ENCODE measurements around the gene HINT3. TPM values are rescaled to one million over a fixed set of nuclear protein-coding genes. Genes with fewer than 3 reads are reported as not detected.
"Not testable (repeated sequence)": the region's sequence is repeated elsewhere in the genome, so short reads cannot be mapped to it uniquely, and the experiment has no call there.

HINT3 gene
- total and polyA plus RNA-seq, 5 donors = 13.0 to 31.0 (median 27.9) TPM

- no peaks in the 10 kb centered on the region for H3K9me3 ChIP-seq (ENCODE audit: control insufficient read depth, low read length)
- WGBS = 78% methylated on average over 2 of the region's 2 CpGs
- DNase-seq (no peak), ATAC-seq (no peak)
- H3K4me1 ChIP-seq (ENCODE audit: control insufficient read depth, insufficient read depth, low read length) = peaks cover 2% of the 10 kb centered on the region
- no peak overlapping the region for H3K4me3 ChIP-seq (ENCODE audit: low read length)
- no peak overlapping the region for H3K27ac ChIP-seq (ENCODE audit: low read length)
- H3K27me3 ChIP-seq (ENCODE audit: control insufficient read depth, insufficient read depth) = no peaks in the 10 kb centered on the region
- intact Hi-C loops (cut with DNase I) = loop anchor here in 1 of 4 donors (10.0 kb wide), 1 partner anchor 659 kb away; the partner anchor contains the start of gene HDDC2
Observed at GRCh38 chr6:125963817-125964216, 7.2 kb downstream of the HINT3 start.

GRCh38 chr6:125966569-125966968 is 10.0 kb downstream of the HINT3 start:
- ATAC-seq = no peak
- no peaks in the 10 kb centered on the region for H3K9me3 ChIP-seq (ENCODE audit: control insufficient read depth, low read length)
- H3K4me3 ChIP-seq (ENCODE audit: low read length) = no peak overlapping the region
- DNase-seq = no peak
- H3K27ac ChIP-seq (ENCODE audit: low read length) = no peak overlapping the region
- no peaks in the 10 kb centered on the region for H3K4me1 ChIP-seq (ENCODE audit: control insufficient read depth, insufficient read depth, low read length)
- intact Hi-C loops (cut with DNase I) = loop anchor here in 1 of 4 donors (10.0 kb wide), 1 partner anchor 662 kb away; the partner anchor contains the start of gene HDDC2
- no peaks in the 10 kb centered on the region for H3K27me3 ChIP-seq (ENCODE audit: control insufficient read depth, insufficient read depth)
- WGBS = 94% methylated on average over 1 of the region's 1 CpG

GRCh38 chr6:125968493-125968892 is 11.9 kb downstream of the HINT3 start:
- no peaks in the 10 kb centered on the region for H3K9me3 ChIP-seq (ENCODE audit: control insufficient read depth, low read length)
- H3K27me3 ChIP-seq (ENCODE audit: control insufficient read depth, insufficient read depth) = no peaks in the 10 kb centered on the region
- H3K4me1 ChIP-seq (ENCODE audit: control insufficient read depth, insufficient read depth, low read length) = no peaks in the 10 kb centered on the region
- intact Hi-C loops (cut with DNase I) = loop anchor here in 1 of 4 donors (10.0 kb wide), 1 partner anchor 664 kb away; the partner anchor contains the start of gene HDDC2
- 77% methylated on average over 2 of the region's 2 CpGs for WGBS
- H3K27ac ChIP-seq (ENCODE audit: low read length) = no peak overlapping the region
- DNase-seq = no peak
- H3K4me3 ChIP-seq (ENCODE audit: low read length) = no peak overlapping the region
- no peak for ATAC-seq

GRCh38 chr6:125970760-125971159 is 14.2 kb downstream of the HINT3 start:
- WGBS = 72% methylated on average over 2 of the region's 2 CpGs
- H3K9me3 ChIP-seq (ENCODE audit: control insufficient read depth, low read length) = no peaks in the 10 kb centered on the region
- ATAC-seq = no peak
- DNase-seq = no peak
- H3K4me1 ChIP-seq (ENCODE audit: control insufficient read depth, insufficient read depth, low read length) = no peaks in the 10 kb centered on the region
- no peaks in the 10 kb centered on the region for H3K27me3 ChIP-seq (ENCODE audit: control insufficient read depth, insufficient read depth)
- intact Hi-C loops (cut with DNase I) = loop anchor here in 3 of 4 donors (5.0 to 10.0 kb wide), 4 partner anchors 96 to 666 kb away; partner anchors contain the start of gene HDDC2 (in 1 of the 3)
- no peak overlapping the region for H3K27ac ChIP-seq (ENCODE audit: low read length)
- H3K4me3 ChIP-seq (ENCODE audit: low read length) = no peak overlapping the region

- 97% methylated on average over 1 of the region's 1 CpG for WGBS
- DNase-seq; H3K9me3 ChIP-seq (ENCODE audit: control insufficient read depth, low read length); H3K27me3 ChIP-seq (ENCODE audit: control insufficient read depth, insufficient read depth); H3K4me1 ChIP-seq (ENCODE audit: control insufficient read depth, insufficient read depth, low read length); H3K4me3 ChIP-seq (ENCODE audit: low read length); H3K27ac ChIP-seq (ENCODE audit: low read length); ATAC-seq: not testable (repeated sequence)
- intact Hi-C loops (cut with DNase I) = loop anchor here in 3 of 4 donors (5.0 to 10.0 kb wide), 4 partner anchors 98 to 668 kb away; partner anchors contain the start of gene HDDC2 (in 1 of the 3)
Observed at GRCh38 chr6:125972478-125972877, 15.9 kb downstream of the HINT3 start.

- 31% methylated on average over 5 of the region's 5 CpGs for WGBS
- H3K27ac ChIP-seq (ENCODE audit: low read length) = no peak overlapping the region
- intact Hi-C loops (cut with DNase I) = loop anchor here in 3 of 4 donors (5.0 to 10.0 kb wide), 4 partner anchors 100 to 670 kb away; partner anchors contain the start of gene HDDC2 (in 1 of the 3)
- H3K4me3 ChIP-seq (ENCODE audit: low read length) = no peak overlapping the region
- DNase-seq (no peak), ATAC-seq (peak; percentile 47 to 61)
- no peaks in the 10 kb centered on the region for H3K4me1 ChIP-seq (ENCODE audit: control insufficient read depth, insufficient read depth, low read length)
- H3K27me3 ChIP-seq (ENCODE audit: control insufficient read depth, insufficient read depth) = no peaks in the 10 kb centered on the region
- H3K9me3 ChIP-seq (ENCODE audit: control insufficient read depth, low read length) = no peaks in the 10 kb centered on the region
Observed at GRCh38 chr6:125974214-125974866, 17.8 kb downstream of the HINT3 start.

GRCh38 chr6:125979101-125979500 is 22.5 kb downstream of the HINT3 start:
- no peaks in the 10 kb centered on the region for H3K4me1 ChIP-seq (ENCODE audit: control insufficient read depth, insufficient read depth, low read length)
- H3K27me3 ChIP-seq (ENCODE audit: control insufficient read depth, insufficient read depth) = no peaks in the 10 kb centered on the region
- H3K4me3 ChIP-seq (ENCODE audit: low read length) = no peak overlapping the region
- DNase-seq = no peak
- no peak overlapping the region for H3K27ac ChIP-seq (ENCODE audit: low read length)
- no peaks in the 10 kb centered on the region for H3K9me3 ChIP-seq (ENCODE audit: control insufficient read depth, low read length)
- no peak for ATAC-seq
- intact Hi-C loops (cut with DNase I) = loop anchor here in 2 of 4 donors (10.0 kb wide), 2 partner anchors 104 to 674 kb away; partner anchors contain the start of gene HDDC2 (in 1 of the 2)
- 90% methylated on average over 3 of the region's 3 CpGs for WGBS

GRCh38 chr6:125981571-125982185 is 25.1 kb downstream of the HINT3 start:
- Histone ChIP-seq H3K9me3 (ENCODE audit: control insufficient read depth, low read length) (no peaks in the 10 kb centered on the region), H3K4me1 (ENCODE audit: control insufficient read depth, insufficient read depth, low read length) (no peaks in the 10 kb centered on the region), H3K4me3 (ENCODE audit: low read length) (no peak overlapping the region), H3K27ac (ENCODE audit: low read length) (no peak overlapping the region), H3K27me3 (ENCODE audit: control insufficient read depth, insufficient read depth) (no peaks in the 10 kb centered on the region)
- ATAC-seq = no peak
- intact Hi-C loops (cut with DNase I) = no loop called here
- DNase-seq = no peak
- WGBS = 94% methylated on average over 2 of the region's 2 CpGs

GRCh38 chr6:125983246-125983945 is 26.8 kb downstream of the HINT3 start:
- Histone ChIP-seq H3K9me3 (ENCODE audit: control insufficient read depth, low read length) (no peaks in the 10 kb centered on the region), H3K27me3 (ENCODE audit: control insufficient read depth, insufficient read depth) (no peaks in the 10 kb centered on the region), H3K4me3 (ENCODE audit: low read length) (no peak overlapping the region), H3K27ac (ENCODE audit: low read length) (no peak overlapping the region), H3K4me1 (ENCODE audit: control insufficient read depth, insufficient read depth, low read length) (no peaks in the 10 kb centered on the region)
- WGBS = 75% methylated on average over 4 of the region's 4 CpGs
- no peak for DNase-seq
- no peak for ATAC-seq
- intact Hi-C loops (cut with DNase I) = no loop called here

GRCh38 chr6:125984311-125984710 is 27.7 kb downstream of the HINT3 start:
- ATAC-seq (no peak), DNase-seq (no peak)
- no peaks in the 10 kb centered on the region for H3K27me3 ChIP-seq (ENCODE audit: control insufficient read depth, insufficient read depth)
- intact Hi-C loops (cut with DNase I) = no loop called here
- H3K27ac ChIP-seq (ENCODE audit: low read length) = no peak overlapping the region
- H3K4me3 ChIP-seq (ENCODE audit: low read length) = no peak overlapping the region
- WGBS = 75% methylated on average over 2 of the region's 2 CpGs
- no peaks in the 10 kb centered on the region for H3K4me1 ChIP-seq (ENCODE audit: control insufficient read depth, insufficient read depth, low read length)
- H3K9me3 ChIP-seq (ENCODE audit: control insufficient read depth, low read length) = no peaks in the 10 kb centered on the region

- WGBS = 87% methylated on average over 4 of the region's 4 CpGs
- Histone ChIP-seq H3K27ac (ENCODE audit: low read length) (no peak overlapping the region), H3K9me3 (ENCODE audit: control insufficient read depth, low read length) (no peaks in the 10 kb centered on the region), H3K4me1 (ENCODE audit: control insufficient read depth, insufficient read depth, low read length) (no peaks in the 10 kb centered on the region), H3K27me3 (ENCODE audit: control insufficient read depth, insufficient read depth) (no peaks in the 10 kb centered on the region), H3K4me3 (ENCODE audit: low read length) (peak overlapping the region; percentile 89)
- no peak for DNase-seq
- intact Hi-C loops (cut with DNase I) = no loop called here
- no peak for ATAC-seq
Observed at GRCh38 chr6:125985522-125985921, 29.0 kb downstream of the HINT3 start.
